HEK293T (cell line): Measurements from ENCODE around the gene VWA3B.
A peak's percentile ranks its signal among the peaks of the same experiment; 100 is the strongest.

Experiments
- CTCF ChIA-PET: fragments of 350-600 bp; formaldehyde crosslinking; extraction: SDS; loops from one replicate; lab custom pipeline; 2021; ENCODE audit warnings: antibody characterized with exemption, inconsistent platforms; lab: Yijun Ruan, JAX
- POLR2A ChIA-PET: fragments of 350-600 bp; formaldehyde crosslinking; extraction: SDS; loops from one replicate; lab custom pipeline; 2020; ENCODE audit warnings: antibody characterized with exemption, inconsistent platforms; lab: Yijun Ruan, JAX
- DNase-seq: peaks from one replicate; pipeline ENCODE4 v3.0.0; 2012; ENCODE audit warnings: mixed read lengths; ENCODE audit errors: extremely low spot score
- ARNT ChIP-seq: fragments of 450-650 bp; IDR thresholded peaks from 2 replicates; pipeline ENCODE4 v1.6.1; 2017; ENCODE audit warnings: mild to moderate bottlenecking
- BHLHE40 ChIP-seq: fragments of 450-650 bp; IDR thresholded peaks from 2 replicates; pipeline ENCODE4 v1.6.1; 2016; ENCODE audit warnings: mild to moderate bottlenecking, moderate library complexity, borderline replicate concordance
- CTBP1 ChIP-seq: fragments of 450-650 bp; IDR thresholded peaks from 2 replicates; pipeline ENCODE4 v1.6.1; 2016; ENCODE audit warnings: borderline replicate concordance
- ELF4 ChIP-seq: fragments of 450-650 bp; IDR thresholded peaks from 2 replicates; pipeline ENCODE4 v1.6.1; 2017; ENCODE audit warnings: antibody characterized with exemption
- FOXA1 ChIP-seq: fragments of 450-650 bp; IDR thresholded peaks from 2 replicates; pipeline ENCODE4 v1.6.1; 2016; ENCODE audit warnings: mild to moderate bottlenecking
- FOXK2 ChIP-seq: fragments of 450-650 bp; IDR thresholded peaks from 2 replicates; pipeline ENCODE4 v1.6.1; 2016; ENCODE audit warnings: mild to moderate bottlenecking
- FOXM1 ChIP-seq: fragments of 450-650 bp; IDR thresholded peaks from 2 replicates; pipeline ENCODE4 v1.6.1; 2017; ENCODE audit warnings: mild to moderate bottlenecking, borderline replicate concordance
- HDGF ChIP-seq: fragments of 450-650 bp; IDR thresholded peaks from 2 replicates; pipeline ENCODE4 v1.6.1; 2017; ENCODE audit warnings: antibody characterized with exemption, borderline replicate concordance
- L3MBTL2 ChIP-seq: fragments of 450-650 bp; conservative IDR thresholded peaks from 2 replicates; pipeline ENCODE4 v1.6.1; 2016; ENCODE audit warnings: mild to moderate bottlenecking
- LEF1 ChIP-seq: fragments of 450-650 bp; IDR thresholded peaks from 2 replicates; pipeline ENCODE4 v1.6.1; 2017; ENCODE audit warnings: mild to moderate bottlenecking, borderline replicate concordance
- NFRKB ChIP-seq: fragments of 450-650 bp; IDR thresholded peaks from 2 replicates; pipeline ENCODE4 v1.6.1; 2016; ENCODE audit warnings: mild to moderate bottlenecking, moderate library complexity
- SP1 ChIP-seq: fragments of 450-650 bp; IDR thresholded peaks from 2 replicates; pipeline ENCODE4 v1.6.1; 2017
- SUZ12 ChIP-seq: fragments of 450-650 bp; IDR thresholded peaks from 2 replicates; pipeline ENCODE4 v1.6.1; 2016; ENCODE audit warnings: mild to moderate bottlenecking
- TARDBP ChIP-seq: fragments of 450-650 bp; IDR thresholded peaks from 2 replicates; pipeline ENCODE4 v1.6.1; 2016
- ZNF384 ChIP-seq: fragments of 450-650 bp; IDR thresholded peaks from 2 replicates; pipeline ENCODE4 v1.6.1; 2016
- TF ChIP-seq, protein P1 (sequence below): fragments of 450-650 bp; IDR thresholded peaks from 2 replicates; pipeline ENCODE4 v1.6.1; 2016

VWA3B gene

DNA sequence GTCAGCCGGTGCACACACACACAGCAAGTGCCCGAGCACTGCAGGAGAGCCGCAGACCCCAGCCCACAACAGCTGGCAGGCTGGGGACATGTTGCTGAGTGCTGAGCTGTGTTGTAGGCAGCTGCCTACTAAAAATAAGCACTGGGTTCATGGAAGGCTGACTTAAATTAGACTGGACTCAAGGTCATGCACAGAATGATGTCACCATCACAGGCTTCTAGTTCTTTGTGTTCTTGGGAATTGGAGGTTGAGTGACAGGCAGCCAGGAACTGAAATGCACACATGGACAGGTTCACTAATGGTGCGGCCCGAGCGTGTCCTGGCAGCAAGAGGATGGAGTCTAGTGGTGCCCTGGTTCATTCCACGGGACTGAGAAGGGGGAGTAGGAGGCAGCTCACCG lies 71.3 kb downstream of the VWA3B start:
- CTCF ChIA-PET: no interaction called here
- TF ChIP-seq FOXM1: no peak
- TF ChIP-seq, protein P1, sequence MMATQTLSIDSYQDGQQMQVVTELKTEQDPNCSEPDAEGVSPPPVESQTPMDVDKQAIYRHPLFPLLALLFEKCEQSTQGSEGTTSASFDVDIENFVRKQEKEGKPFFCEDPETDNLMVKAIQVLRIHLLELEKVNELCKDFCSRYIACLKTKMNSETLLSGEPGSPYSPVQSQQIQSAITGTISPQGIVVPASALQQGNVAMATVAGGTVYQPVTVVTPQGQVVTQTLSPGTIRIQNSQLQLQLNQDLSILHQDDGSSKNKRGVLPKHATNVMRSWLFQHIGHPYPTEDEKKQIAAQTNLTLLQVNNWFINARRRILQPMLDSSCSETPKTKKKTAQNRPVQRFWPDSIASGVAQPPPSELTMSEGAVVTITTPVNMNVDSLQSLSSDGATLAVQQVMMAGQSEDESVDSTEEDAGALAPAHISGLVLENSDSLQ: peak; percentile 64
- no peak for TF ChIP-seq SP1
- no peak for TF ChIP-seq NFRKB
- TF ChIP-seq LEF1: no peak
- DNase-seq: no peak
- POLR2A ChIA-PET: no interaction called here

GRCh38 chr2:98160554-98160953 lies 73.6 kb downstream of the VWA3B start:
- TF ChIP-seq ARNT (no peak), TARDBP (no peak), LEF1 (no peak), SUZ12 (no peak), FOXK2 (no peak), HDGF (no peak), CTBP1 (no peak), BHLHE40 (no peak), ELF4 (no peak), NFRKB (no peak), L3MBTL2 (no peak), ZNF384 (no peak), FOXA1 (no peak), FOXM1 (no peak), SP1 (no peak)
- TF ChIP-seq, protein P1: no peak
- no peak for DNase-seq
- ChIA-PET POLR2A (no interaction called here), CTCF (interaction anchor here (0.5 kb wide), 1 partner anchor 1579 kb away, joined by 4 read pairs; no protein-coding TSS in a partner anchor)

GRCh38 chr2:98161186-98161585 lies 74.2 kb downstream of the VWA3B start:
- no peak for DNase-seq
- POLR2A ChIA-PET: no interaction called here
- CTCF ChIA-PET: interaction anchor here (0.5 kb wide), 1 partner anchor 1580 kb away, joined by 4 read pairs; no protein-coding TSS in a partner anchor
- TF ChIP-seq TARDBP: no peak
- TF ChIP-seq SP1: no peak
- no peak for TF ChIP-seq BHLHE40
- TF ChIP-seq CTBP1: no peak
- no peak for TF ChIP-seq ARNT
- no peak for TF ChIP-seq FOXM1
- TF ChIP-seq L3MBTL2: no peak
- TF ChIP-seq, protein P1: no peak
- TF ChIP-seq FOXA1: no peak
- TF ChIP-seq SUZ12: no peak
- TF ChIP-seq ELF4: no peak

GRCh38 chr2:98164256-98164655 lies 77.3 kb downstream of the VWA3B start:
- POLR2A ChIA-PET: no interaction called here
- TF ChIP-seq NFRKB (no peak), CTBP1 (no peak), FOXK2 (no peak), SP1 (no peak), LEF1 (no peak), SUZ12 (no peak), ZNF384 (no peak), BHLHE40 (no peak)
- no peak for DNase-seq
- CTCF ChIA-PET: no interaction called here

DNA sequence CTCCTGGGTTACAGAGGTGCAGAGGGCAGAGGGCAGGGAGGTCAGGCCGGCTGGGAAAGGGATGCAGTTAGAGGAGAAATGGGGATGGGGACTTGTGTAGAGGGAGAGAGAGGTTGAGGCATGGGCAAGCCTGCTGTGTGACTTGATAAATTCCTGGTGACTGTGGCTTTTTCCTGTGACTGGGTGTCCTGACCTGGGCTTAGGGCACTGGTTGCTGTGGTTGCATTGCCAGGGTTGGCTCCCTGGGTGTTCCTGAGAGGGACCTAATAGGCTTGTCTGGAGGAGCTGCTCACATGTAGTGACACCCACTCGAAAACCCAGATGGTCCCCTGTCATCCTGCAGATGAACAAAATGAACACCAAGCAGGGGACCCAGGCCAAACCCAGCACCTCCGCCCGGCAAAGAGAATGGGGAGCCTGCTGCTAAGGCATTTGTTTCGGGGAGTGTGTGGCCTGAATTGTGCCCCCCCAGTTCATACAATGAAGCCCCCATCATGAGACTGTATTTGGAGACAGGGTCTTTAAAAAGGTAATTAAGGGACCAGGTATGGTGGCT lies 78.6 kb downstream of the VWA3B start:
- DNase-seq: no peak
- CTCF ChIA-PET: no interaction called here
- TF ChIP-seq FOXM1 (no peak), SP1 (no peak), BHLHE40 (no peak), HDGF (no peak), NFRKB (no peak), CTBP1 (no peak), FOXA1 (no peak), LEF1 (no peak), SUZ12 (no peak), TARDBP (no peak)
- TF ChIP-seq, protein P1: no peak
- POLR2A ChIA-PET: no interaction called here

- ChIA-PET POLR2A (no interaction called here), CTCF (no interaction called here)
- TF ChIP-seq, protein P1: peak; percentile 69
- no peak for TF ChIP-seq ZNF384
- no peak for DNase-seq
Observed at GRCh38 chr2:98167916-98168315, 80.9 kb downstream of the VWA3B start.
